Astrocyte (in vitro differentiated cells and primary cell): Measurements from ENCODE around the gene OTX2.

ENCODE experiments used
- EZH2 ChIP-seq: IDR thresholded peaks from 2 replicates; pipeline ENCODE4 v1.6.1; 2012; ENCODE audit warnings: mild to moderate bottlenecking, low read length, inconsistent platforms; ENCODE audit not compliant: insufficient read depth
- TF ChIP-seq, protein P1 (sequence below): IDR thresholded peaks from 2 replicates; pipeline ENCODE4 v1.5.1; 2011; ENCODE audit warnings: low read depth, mild to moderate bottlenecking, inconsistent platforms, low read length, moderate library complexity; ENCODE audit not compliant: insufficient read depth

- TF ChIP-seq, protein P1, sequence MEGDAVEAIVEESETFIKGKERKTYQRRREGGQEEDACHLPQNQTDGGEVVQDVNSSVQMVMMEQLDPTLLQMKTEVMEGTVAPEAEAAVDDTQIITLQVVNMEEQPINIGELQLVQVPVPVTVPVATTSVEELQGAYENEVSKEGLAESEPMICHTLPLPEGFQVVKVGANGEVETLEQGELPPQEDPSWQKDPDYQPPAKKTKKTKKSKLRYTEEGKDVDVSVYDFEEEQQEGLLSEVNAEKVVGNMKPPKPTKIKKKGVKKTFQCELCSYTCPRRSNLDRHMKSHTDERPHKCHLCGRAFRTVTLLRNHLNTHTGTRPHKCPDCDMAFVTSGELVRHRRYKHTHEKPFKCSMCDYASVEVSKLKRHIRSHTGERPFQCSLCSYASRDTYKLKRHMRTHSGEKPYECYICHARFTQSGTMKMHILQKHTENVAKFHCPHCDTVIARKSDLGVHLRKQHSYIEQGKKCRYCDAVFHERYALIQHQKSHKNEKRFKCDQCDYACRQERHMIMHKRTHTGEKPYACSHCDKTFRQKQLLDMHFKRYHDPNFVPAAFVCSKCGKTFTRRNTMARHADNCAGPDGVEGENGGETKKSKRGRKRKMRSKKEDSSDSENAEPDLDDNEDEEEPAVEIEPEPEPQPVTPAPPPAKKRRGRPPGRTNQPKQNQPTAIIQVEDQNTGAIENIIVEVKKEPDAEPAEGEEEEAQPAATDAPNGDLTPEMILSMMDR: no peak
- TF ChIP-seq EZH2: no peak
Observed at GRCh38 chr14:56770512-56770911, 39.8 kb downstream of the OTX2 start.
